Measurements from ENCODE around the gene LIPF. TPM values are rescaled to one million over a fixed set of nuclear protein-coding genes. Genes with fewer than 3 reads are reported as not detected.

The LIPF gene
- total and polyA plus RNA-seq, 12 donors, result 0.17 to 1.5 (median 1.1) TPM; not detected in 8

- no peak overlapping the region for H3K27ac ChIP-seq
- WGBS, 4 donors, result 66 to 84% (median 73%) methylated on average over 15 to 30 of the region's 30 CpGs
- TF ChIP-seq POLR2A (IDR thresholded peaks at IDR 0.05), result no peak
- peak in 5 of 6 experiments; percentile 18 to 46 (median 27) for TF ChIP-seq CTCF (IDR thresholded peaks at IDR 0.05)
- peak in 6 of 7 donors; percentile 24 to 56 (median 38) for DNase-seq
- no peak overlapping the region for H3K4me3 ChIP-seq
- no peaks in the 10 kb centered on the region for H3K9me3 ChIP-seq (replicated peaks in 1 of 3)
- H3K4me1 ChIP-seq (replicated peaks in 1 of 2), result no peaks in the 10 kb centered on the region
- no peaks in the 10 kb centered on the region for H3K27me3 ChIP-seq
- intact Hi-C loops (cut with DNase I), result no loop called here
- no peaks in the 10 kb centered on the region for H3K36me3 ChIP-seq (replicated peaks in 1 of 2)
Observed at GRCh38 chr10:88728107-88728763, 64.0 kb downstream of the LIPF start.

Other genes starting within 250 kb of the LIPF start
- gene RNLS, start 81.1 kb upstream of the LIPF start, total RNA-seq, result 10 to 100 TPM; 24.0 to 51.3 (median 28.6) TPM
- 10 to 100 TPM in 2 of 3 donors, 1 to 10 TPM in 1; 7.2 to 30.6 (median 10.8) TPM for gene RNLS, start 81.1 kb upstream of the LIPF start, polyA plus RNA-seq
- gene LIPJ, start 77.7 kb upstream of the LIPF start, total RNA-seq, result under 1 TPM in 2 of 9 donors, not detected in 7; 0.07 to 0.17 TPM
- under 1 TPM in 1 of 3 donors, not detected in 2; 0.05 TPM for gene LIPJ, start 77.7 kb upstream of the LIPF start, polyA plus RNA-seq
- not detected for gene LIPK, start 41.8 kb downstream of the LIPF start, total RNA-seq
- gene LIPK, start 41.8 kb downstream of the LIPF start, polyA plus RNA-seq, result not detected
- gene LIPN, start 95.6 kb downstream of the LIPF start, total RNA-seq, result under 1 TPM in 3 of 9 donors, not detected in 6; 0.11 to 0.46 (median 0.41) TPM
- gene LIPN, start 95.6 kb downstream of the LIPF start, polyA plus RNA-seq, result not detected
- not detected for gene LIPM, start 138.3 kb downstream of the LIPF start, total RNA-seq
- gene LIPM, start 138.3 kb downstream of the LIPF start, polyA plus RNA-seq, result not detected
- gene ANKRD22, start 187.4 kb downstream of the LIPF start, total RNA-seq, result 1 to 10 TPM in 1 of 9 donors, under 1 TPM in 4, not detected in 4; 0.33 to 2.0 (median 0.42) TPM
- gene ANKRD22, start 187.4 kb downstream of the LIPF start, polyA plus RNA-seq, result 1 to 10 TPM in 1 of 3 donors, under 1 TPM in 2; 0.29 to 1.9 (median 0.37) TPM
- 100 to 1,000 TPM in 1 of 9 donors, 10 to 100 TPM in 8; 11.0 to 108 (median 55.2) TPM for gene STAMBPL1, start 215.8 kb downstream of the LIPF start, total RNA-seq
- gene STAMBPL1, start 215.8 kb downstream of the LIPF start, polyA plus RNA-seq, result 10 to 100 TPM; 22.0 to 49.2 (median 27.0) TPM

All from adrenal gland (tissue), 12 donors.